Endothelial cell of umbilical vein (primary cell): ENCODE results near the gene ADGRL3.

Experiments
- EZH2 ChIP-seq: IDR thresholded peaks from 2 replicates; pipeline ENCODE4 v1.6.1; 2012; ENCODE audit warnings: borderline replicate concordance, low read depth, mild to moderate bottlenecking, moderate library complexity, low read length, inconsistent platforms; ENCODE audit not compliant: severe bottlenecking
- POLR2A ChIP-seq: IDR thresholded peaks from 2 replicates; pipeline ENCODE4 v1.6.1; 2012; ENCODE audit warnings: low read depth, mild to moderate bottlenecking, control low read depth, low read length
- POLR2AphosphoS5 ChIP-seq: IDR thresholded peaks from 2 replicates; pipeline ENCODE4 v1.6.1; 2012; ENCODE audit warnings: low read depth, mild to moderate bottlenecking, control low read depth, low read length, moderate library complexity; ENCODE audit not compliant: insufficient read depth
- TF ChIP-seq, protein P1 (sequence below), 2 donors: IDR thresholded peaks; 1 replicate in 1 of 2; 2 replicates in 1 of 2; pipeline ENCODE4 v1.5.1; 2011; ENCODE audit warnings: low read length in 2 of 2, mild to moderate bottlenecking in 2 of 2, moderate library complexity in 2 of 2, control low read depth in 1 of 2, inconsistent platforms in 1 of 2, low read depth in 1 of 2; ENCODE audit not compliant: insufficient read depth in 1 of 2; ENCODE audit errors: extremely low read depth in 1 of 2

DNA sequence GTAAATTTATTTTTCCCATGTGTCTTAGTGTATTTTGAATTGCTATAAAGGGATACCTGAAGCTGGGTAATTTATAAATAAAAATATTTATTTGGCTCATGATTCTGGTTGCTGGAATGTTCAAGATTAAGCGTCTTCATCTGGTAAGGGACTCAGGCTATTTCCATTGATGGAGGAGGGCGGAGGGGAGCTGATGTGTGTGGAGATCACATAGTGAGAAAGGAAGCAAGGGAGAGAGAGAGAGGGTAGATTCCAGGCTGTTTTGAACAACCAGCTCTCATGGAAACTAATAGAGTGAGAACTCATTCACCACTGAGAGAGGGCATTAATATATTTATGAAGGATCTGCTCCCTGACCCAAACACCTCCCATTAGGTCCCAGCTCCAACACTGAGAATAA lies 39.6 kb upstream of the ADGRL3 start:
- TF ChIP-seq, protein P1, sequence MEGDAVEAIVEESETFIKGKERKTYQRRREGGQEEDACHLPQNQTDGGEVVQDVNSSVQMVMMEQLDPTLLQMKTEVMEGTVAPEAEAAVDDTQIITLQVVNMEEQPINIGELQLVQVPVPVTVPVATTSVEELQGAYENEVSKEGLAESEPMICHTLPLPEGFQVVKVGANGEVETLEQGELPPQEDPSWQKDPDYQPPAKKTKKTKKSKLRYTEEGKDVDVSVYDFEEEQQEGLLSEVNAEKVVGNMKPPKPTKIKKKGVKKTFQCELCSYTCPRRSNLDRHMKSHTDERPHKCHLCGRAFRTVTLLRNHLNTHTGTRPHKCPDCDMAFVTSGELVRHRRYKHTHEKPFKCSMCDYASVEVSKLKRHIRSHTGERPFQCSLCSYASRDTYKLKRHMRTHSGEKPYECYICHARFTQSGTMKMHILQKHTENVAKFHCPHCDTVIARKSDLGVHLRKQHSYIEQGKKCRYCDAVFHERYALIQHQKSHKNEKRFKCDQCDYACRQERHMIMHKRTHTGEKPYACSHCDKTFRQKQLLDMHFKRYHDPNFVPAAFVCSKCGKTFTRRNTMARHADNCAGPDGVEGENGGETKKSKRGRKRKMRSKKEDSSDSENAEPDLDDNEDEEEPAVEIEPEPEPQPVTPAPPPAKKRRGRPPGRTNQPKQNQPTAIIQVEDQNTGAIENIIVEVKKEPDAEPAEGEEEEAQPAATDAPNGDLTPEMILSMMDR (IDR thresholded peaks at IDR 0.05; ENCODE audit: extremely low read depth in 1 of 2, insufficient read depth in 1 of 2, low read depth in 1 of 2, low read length in 2 of 2), result no peak
- TF ChIP-seq POLR2A, result no peak
- no peak for TF ChIP-seq EZH2
- no peak for TF ChIP-seq POLR2AphosphoS5
